IMR-90 (cell line): ENCODE results near the gene NAPB. TPM values are rescaled to one million over a fixed set of nuclear protein-coding genes. Genes with fewer than 3 reads are reported as not detected.

Source experiments
- ATAC-seq: fragments of 200-7000 bp; cut with Tn5 transposase; 2 replicates; pipeline ENCODE4 v1.9.1; 2020; ENCODE audit warnings: low read depth, mild to moderate bottlenecking, moderate library complexity
- BruUV-seq: library from RNA; stranded (reverse); fragments of 400-500 nt; replicated peaks from 2 replicates; lab custom pipeline; 2021; lab: Mats Ljungman, UMichigan
- CTCF ChIA-PET: fragments of 300-600 bp; formaldehyde crosslinking; extraction: SDS; loops from one replicate; lab custom pipeline; 2021; ENCODE audit warnings: antibody characterized with exemption; lab: Yijun Ruan, JAX
- POLR2A ChIA-PET: fragments of 300-600 bp; sonication (Branson Sonifier 250); formaldehyde crosslinking; loops from one replicate; lab custom pipeline; 2022; ENCODE audit warnings: antibody characterized with exemption; ENCODE audit not compliant: unreplicated experiment; lab: Charles Lee
- DNase-seq: peaks from one replicate; pipeline ENCODE4 v3.0.0; 2013
- H2AFZ ChIP-seq: replicated peaks from 2 replicates; pipeline ENCODE3; 2013; ENCODE audit warnings: low read length, mild to moderate bottlenecking; ENCODE audit not compliant: poor library complexity
- H2AK5ac ChIP-seq: 2 replicates; pipeline ENCODE4 v1.6.1; 2013; ENCODE audit warnings: low read depth, low read length, inconsistent platforms
- H2AK9ac ChIP-seq: replicated peaks from 2 replicates; pipeline ENCODE3; 2013; ENCODE audit warnings: mild to moderate bottlenecking, low read depth, low read length, moderate library complexity; ENCODE audit not compliant: poor library complexity
- H2BK120ac ChIP-seq: 2 replicates; pipeline ENCODE4 v1.6.1; 2013; ENCODE audit warnings: low read depth, low read length, inconsistent platforms
- H2BK15ac ChIP-seq: 3 replicates; pipeline ENCODE4 v1.6.1; 2013; ENCODE audit warnings: low read depth, low read length, inconsistent platforms
- H2BK20ac ChIP-seq: 2 replicates; pipeline ENCODE4 v1.6.1; 2013; ENCODE audit warnings: low read depth, mild to moderate bottlenecking, inconsistent platforms, low read length, moderate library complexity
- H2BK5ac ChIP-seq: 2 replicates; pipeline ENCODE4 v1.6.1; 2013; ENCODE audit warnings: mild to moderate bottlenecking, low read depth, low read length, inconsistent platforms; ENCODE audit not compliant: poor library complexity, severe bottlenecking
- H3K14ac ChIP-seq: replicated peaks from 2 replicates; pipeline ENCODE4 v1.6.1; 2013; ENCODE audit warnings: low read depth, low read length, inconsistent platforms
- H3K18ac ChIP-seq: 2 replicates; pipeline ENCODE4 v1.6.1; 2013; ENCODE audit warnings: low read depth, low read length, control low read depth
- H3K23ac ChIP-seq: 2 replicates; pipeline ENCODE4 v1.6.1; 2013; ENCODE audit warnings: low read depth, low read length, inconsistent platforms
- H3K27ac ChIP-seq: 2 replicates; pipeline ENCODE4 v1.5.1; 2013; ENCODE audit warnings: mild to moderate bottlenecking, control low read depth, low read length; ENCODE audit not compliant: insufficient read depth
- H3K27me3 ChIP-seq: 2 replicates; pipeline ENCODE4 v1.6.1; 2013; ENCODE audit warnings: low read length; ENCODE audit not compliant: control insufficient read depth, insufficient read depth
- H3K36me3 ChIP-seq: 2 replicates; pipeline ENCODE4 v1.6.1; 2013; ENCODE audit warnings: low read length, mixed read lengths; ENCODE audit not compliant: control insufficient read depth, insufficient read depth
- H3K4ac ChIP-seq: 2 replicates; pipeline ENCODE4 v1.6.1; 2013; ENCODE audit warnings: low read depth, low read length, inconsistent platforms
- H3K4me1 ChIP-seq: 2 replicates; pipeline ENCODE4 v1.6.1; 2013; ENCODE audit warnings: low read length, mixed read lengths; ENCODE audit not compliant: control insufficient read depth, insufficient read depth
- H3K4me2 ChIP-seq: 2 replicates; pipeline ENCODE4 v1.6.1; 2013; ENCODE audit warnings: low read depth, mild to moderate bottlenecking, control low read depth, low read length, moderate library complexity
- H3K4me3 ChIP-seq: 2 replicates; pipeline ENCODE4 v1.5.1; 2013; ENCODE audit warnings: low read depth, mild to moderate bottlenecking, control low read depth, low read length, moderate library complexity; ENCODE audit not compliant: insufficient read depth
- H3K56ac ChIP-seq: 2 replicates; pipeline ENCODE4 v1.6.1; 2013; ENCODE audit warnings: low read length, inconsistent platforms; ENCODE audit not compliant: insufficient read depth; ENCODE audit errors: extremely low read depth
- H3K79me1 ChIP-seq, 2 experiments: 2 replicates each; pipeline ENCODE4 v1.6.1; 2013; ENCODE audit warnings: low read length in 2 of 2, inconsistent platforms in 1 of 2, low read depth in 1 of 2
- H3K9ac ChIP-seq: 2 replicates; pipeline ENCODE4 v1.6.1; 2013; ENCODE audit warnings: low read depth, low read length, control low read depth
- H3K9me1 ChIP-seq: 2 replicates; pipeline ENCODE4 v1.6.1; 2013; ENCODE audit warnings: low read length, inconsistent platforms; ENCODE audit not compliant: insufficient read depth
- H3K9me3 ChIP-seq: 2 replicates; pipeline ENCODE4 v1.6.1; 2013; ENCODE audit warnings: low read length; ENCODE audit not compliant: control insufficient read depth, insufficient read depth
- H4K20me1 ChIP-seq: 2 replicates; pipeline ENCODE4 v1.6.1; 2013; ENCODE audit warnings: low read length, inconsistent platforms; ENCODE audit not compliant: insufficient read depth
- H4K5ac ChIP-seq: 2 replicates; pipeline ENCODE4 v1.6.1; 2013; ENCODE audit warnings: mild to moderate bottlenecking, low read depth, low read length, control low read depth
- H4K8ac ChIP-seq, 2 experiments: 2 replicates each; pipeline ENCODE4 v1.6.1; 2013; ENCODE audit warnings: low read depth in 2 of 2, low read length in 2 of 2, control low read depth in 1 of 2, inconsistent platforms in 1 of 2
- H4K91ac ChIP-seq: 2 replicates; pipeline ENCODE4 v1.6.1; 2013; ENCODE audit warnings: low read depth, low read length, inconsistent platforms; ENCODE audit not compliant: insufficient read depth
- CEBPB ChIP-seq: IDR thresholded peaks from 2 replicates; pipeline ENCODE4 v1.6.1; 2012; ENCODE audit warnings: low read depth, low read length, improper control_type of control experiment
- CHD1 ChIP-seq: IDR thresholded peaks from 2 replicates; pipeline ENCODE4 v1.6.1; 2012; ENCODE audit warnings: low read depth, low read length, improper control_type of control experiment
- FOS ChIP-seq: fragments of 150-350 bp; IDR thresholded peaks from 2 replicates; pipeline ENCODE4 v1.6.1; 2016; ENCODE audit warnings: low read depth, low read length
- MAFK ChIP-seq: IDR thresholded peaks from 2 replicates; pipeline ENCODE4 v1.6.1; 2012; ENCODE audit warnings: low read depth, low read length, improper control_type of control experiment
- NFE2L2 ChIP-seq: fragments of 150-350 bp; IDR thresholded peaks from 2 replicates; pipeline ENCODE4 v1.6.1; 2016; ENCODE audit warnings: low read depth, mild to moderate bottlenecking, low read length
- SMC3 ChIP-seq: fragments of 150-350 bp; IDR thresholded peaks from 2 replicates; pipeline ENCODE4 v1.6.1; 2016; ENCODE audit warnings: low read depth, mild to moderate bottlenecking, antibody characterized with exemption, low read length, moderate library complexity
- WGBS, 2 experiments: methylation state at CpG; one replicate each; pipeline versions ENCODE4 v1.1.5 to v1.1.7; 2013; ENCODE audit warnings: missing lambda C conversion rate in 2 of 2; ENCODE audit not compliant: insufficient read length in 1 of 2; ENCODE audit errors: extremely low coverage in 2 of 2; 5-methylcytosine and 5-hydroxymethylcytosine counted together
- dilution Hi-C: fragments of 300-500 bp; cut with HindIII; formaldehyde crosslinking; loops from one replicate; pipeline ENCODE4 v1.14.3; 2018; ENCODE audit warnings: low sequenced_read_pairs; ENCODE audit not compliant: unreplicated experiment
- in situ Hi-C: fragments of 300-500 bp; cut with MboI; formaldehyde crosslinking; loops from 3 replicates; pipeline ENCODE4 v1.14.3; 2019; ENCODE audit warnings: low sequenced_read_pairs, inconsistent platforms, mixed read lengths
- intact Hi-C: fragments of 100-400 bp; cut with micrococcal nuclease; formaldehyde crosslinking; loops from 2 replicates; pipeline ENCODE4 v1.10.0; 2022
- polyA plus RNA-seq, 3 experiments: library from polyadenylated mRNA; depleted of rRNA; stranded (reverse); fragments of >200 nt; gene quantifications; 2 replicates each; pipeline ENCODE4 v1.2.3, GENCODE V29; 2012; ENCODE audit warnings: low replicate concordance in 1 of 3
- total RNA-seq: library from RNA; depleted of rRNA; stranded (reverse); fragments of >200 nt; gene quantifications from 2 replicates; pipeline ENCODE4 v1.2.3, GENCODE V29; 2012
- TF ChIP-seq, protein P1 (sequence below): fragments of 150-350 bp; IDR thresholded peaks from 2 replicates; pipeline ENCODE4 v1.6.1; 2017; ENCODE audit warnings: mild to moderate bottlenecking, antibody characterized with exemption, low read length, low read depth

Gene NAPB
- total and polyA plus RNA-seq, 2 of the 4 experiments (the other 2 are of a cell fraction): 4.4 to 5.2 TPM

DNA sequence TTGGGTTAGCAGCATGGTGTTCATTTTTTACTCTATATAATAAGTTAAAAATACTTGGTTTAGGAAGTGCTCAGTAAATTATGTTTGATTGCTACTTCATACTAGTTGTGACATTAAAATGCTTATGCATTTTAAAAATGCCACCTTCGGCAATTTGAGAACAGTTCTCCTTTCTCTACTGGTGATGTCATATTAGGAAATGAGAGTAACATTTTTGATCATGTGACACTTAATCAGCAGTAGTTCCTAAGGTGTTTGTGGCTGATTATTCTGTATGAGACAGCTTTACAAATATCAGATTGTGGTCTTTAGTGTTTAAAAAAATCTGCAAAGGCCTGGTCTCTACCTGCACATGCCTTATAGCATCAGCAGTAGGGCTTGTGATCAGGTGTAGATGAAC is 54.9 kb downstream of the NAPB start:
- peaks cover 30% of the 10 kb centered on the region for H3K36me3 ChIP-seq
- 0 out of 2 replicates have a peak overlapping the region, but pooled peaks have one; percentile 19 for H3K14ac ChIP-seq
- dilution Hi-C loops (no loop called here), in situ Hi-C loops (no loop called here), intact Hi-C loops (loop anchor here (5.0 kb wide), 1 partner anchor 36 kb away; no protein-coding TSS in a partner anchor)
- peak overlapping the region; percentile 45; the same call in 1 of the 2 replicates for H3K23ac ChIP-seq
- TF ChIP-seq, protein P1, sequence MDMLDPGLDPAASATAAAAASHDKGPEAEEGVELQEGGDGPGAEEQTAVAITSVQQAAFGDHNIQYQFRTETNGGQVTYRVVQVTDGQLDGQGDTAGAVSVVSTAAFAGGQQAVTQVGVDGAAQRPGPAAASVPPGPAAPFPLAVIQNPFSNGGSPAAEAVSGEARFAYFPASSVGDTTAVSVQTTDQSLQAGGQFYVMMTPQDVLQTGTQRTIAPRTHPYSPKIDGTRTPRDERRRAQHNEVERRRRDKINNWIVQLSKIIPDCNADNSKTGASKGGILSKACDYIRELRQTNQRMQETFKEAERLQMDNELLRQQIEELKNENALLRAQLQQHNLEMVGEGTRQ: peak; percentile 55
- TF ChIP-seq CHD1 (no peak), FOS (no peak), MAFK (peak; percentile 60; the same call in 1 of the 2 replicates), NFE2L2 (no peak), SMC3 (no peak), CEBPB (no peak)
- no peak overlapping the region for H4K8ac ChIP-seq
- no peak overlapping the region for H3K4ac ChIP-seq
- no peak overlapping the region for H4K91ac ChIP-seq
- ChIA-PET CTCF (no interaction called here), POLR2A (no interaction called here)
- H3K4me1 ChIP-seq: peaks cover 11% of the 10 kb centered on the region
- WGBS, 2 experiments: no CpG with 5 or more reads among the region's 1 CpG
- H4K5ac ChIP-seq: no peak overlapping the region
- H3K9me1 ChIP-seq: peaks cover 13% of the 10 kb centered on the region
- H2AK9ac ChIP-seq: no peak overlapping the region
- no peaks in the 10 kb centered on the region for H3K27me3 ChIP-seq
- peaks cover 53% of the 10 kb centered on the region for H4K20me1 ChIP-seq
- no peak overlapping the region for H3K4me2 ChIP-seq
- no peak overlapping the region for H2AK5ac ChIP-seq
- DNase-seq (no peak), ATAC-seq (no peak)
- peaks cover 31 to 74% of the 10 kb centered on the region in 2 experiments for H3K79me1 ChIP-seq
- no TSS peak for BruUV-seq
- H2BK5ac ChIP-seq: no peak overlapping the region
- H3K56ac ChIP-seq: no peak overlapping the region
- no peak overlapping the region for H3K9ac ChIP-seq
- H3K27ac ChIP-seq: no peak overlapping the region
- no peak overlapping the region for H2BK120ac ChIP-seq
- H2BK15ac ChIP-seq: no peak overlapping the region
- H3K4me3 ChIP-seq: no peak overlapping the region
- H3K18ac ChIP-seq: no peak overlapping the region
- no peaks in the 10 kb centered on the region for H3K9me3 ChIP-seq
- no peak overlapping the region for H2BK20ac ChIP-seq
- H2AFZ ChIP-seq: no peak overlapping the region
